Measurements from ENCODE around the gene MED12L. TPM values are rescaled to one million over a fixed set of nuclear protein-coding genes. Genes with fewer than 3 reads are reported as not detected.

Gene MED12L
- total RNA-seq, 4 donors from 2014 or later: 0.19 to 0.83 (median 0.41) TPM

GRCh38 chr3:151133175-151133574, 47.7 kb downstream of the MED12L start:
- Histone ChIP-seq H3K4me3 (no peak overlapping the region), H3K27ac (replicated peaks in 1 of 4) (no peak overlapping the region), H3K27me3 (no peaks in the 10 kb centered on the region), H3K9me3 (peaks cover 0 to 3% (median 0%) of the 10 kb centered on the region in 4 donors), H3K36me3 (no peaks in the 10 kb centered on the region), H3K4me1 (no peaks in the 10 kb centered on the region)
- WGBS: 35% methylated on average over 3 of the region's 3 CpGs
- TF ChIP-seq CTCF (IDR thresholded peaks at IDR 0.05): no peak
- TF ChIP-seq POLR2AphosphoS5 (IDR thresholded peaks at IDR 0.05): no peak
- intact Hi-C loops (cut with DNase I): no loop called here
- DNase-seq (ENCODE audit: extremely low spot score): no peak

- intact Hi-C loops (cut with DNase I): no loop called here
- WGBS: 73% methylated on average over 8 of the region's 8 CpGs
- TF ChIP-seq POLR2A (IDR thresholded peaks at IDR 0.05; ENCODE audit: low read depth): no peak
- TF ChIP-seq EP300 (IDR thresholded peaks at IDR 0.05): no peak
- no peak for TF ChIP-seq CTCF (IDR thresholded peaks at IDR 0.05)
- no peak for TF ChIP-seq POLR2AphosphoS5 (IDR thresholded peaks at IDR 0.05)
Observed at GRCh38 chr3:151133917-151134450, 48.5 kb downstream of the MED12L start.

GRCh38 chr3:151135541-151136337, 50.3 kb downstream of the MED12L start:
- H3K4me1 ChIP-seq: no peaks in the 10 kb centered on the region
- H3K27me3 ChIP-seq: no peaks in the 10 kb centered on the region
- no peak overlapping the region for H3K27ac ChIP-seq (replicated peaks in 1 of 4)
- H3K4me3 ChIP-seq: no peak overlapping the region
- no peaks in the 10 kb centered on the region for H3K36me3 ChIP-seq
- no peak for DNase-seq (ENCODE audit: extremely low spot score)
- no peak for TF ChIP-seq POLR2A (IDR thresholded peaks at IDR 0.05; ENCODE audit: low read depth)
- no peak for TF ChIP-seq EP300 (IDR thresholded peaks at IDR 0.05)
- TF ChIP-seq CTCF (IDR thresholded peaks at IDR 0.05): no peak
- no peak for TF ChIP-seq POLR2AphosphoS5 (IDR thresholded peaks at IDR 0.05)
- H3K9me3 ChIP-seq: peaks cover 0 to 4% (median 2%) of the 10 kb centered on the region in 4 donors
- WGBS: 74% methylated on average over 4 of the region's 5 CpGs
- intact Hi-C loops (cut with DNase I): no loop called here

More at GRCh38 chr3:151133917-151134450, 48.5 kb downstream of the MED12L start:
- no peak overlapping the region for H3K4me3 ChIP-seq
- H3K4me1 ChIP-seq: no peaks in the 10 kb centered on the region
- H3K9me3 ChIP-seq: peaks cover 0 to 3% (median under 1%) of the 10 kb centered on the region in 4 donors
- no peak for DNase-seq (ENCODE audit: extremely low spot score)
- no peaks in the 10 kb centered on the region for H3K27me3 ChIP-seq
- no peaks in the 10 kb centered on the region for H3K36me3 ChIP-seq
- no peak overlapping the region for H3K27ac ChIP-seq (replicated peaks in 1 of 4)

GRCh38 chr3:151142929-151143328, 57.5 kb downstream of the MED12L start:
- no peaks in the 10 kb centered on the region for H3K36me3 ChIP-seq
- H3K9me3 ChIP-seq: peaks cover 0 to 4% (median 0%) of the 10 kb centered on the region in 4 donors
- no peak for TF ChIP-seq CTCF (IDR thresholded peaks at IDR 0.05)
- TF ChIP-seq POLR2AphosphoS5 (IDR thresholded peaks at IDR 0.05): no peak
- no peak for TF ChIP-seq POLR2A (IDR thresholded peaks at IDR 0.05; ENCODE audit: low read depth)
- TF ChIP-seq EP300 (IDR thresholded peaks at IDR 0.05): no peak
- no peak for DNase-seq (ENCODE audit: extremely low spot score)
- no peak overlapping the region for H3K27ac ChIP-seq (replicated peaks in 1 of 4)
- no peaks in the 10 kb centered on the region for H3K27me3 ChIP-seq
- intact Hi-C loops (cut with DNase I): loop anchor here (5.0 kb wide), 1 partner anchor 421 kb away; no protein-coding TSS in a partner anchor
- no peak overlapping the region for H3K4me3 ChIP-seq
- WGBS: 68% methylated on average over 5 of the region's 5 CpGs
- H3K4me1 ChIP-seq: peaks cover 6 to 11% (median 7%) of the 10 kb centered on the region in 4 donors
